GM18909 (cell line): ENCODE measurements around the gene IGFN1.
"Not testable (repeated sequence)": the region's sequence is repeated elsewhere in the genome, so short reads cannot be mapped to it uniquely, and the experiment has no call there.

Source experiments
- ATAC-seq: cut with Tn5 transposase; IDR thresholded peaks from one replicate; pipeline ENCODE4 v1.9.1; 2021; ENCODE audit warnings: mild to moderate bottlenecking; ENCODE audit not compliant: unreplicated experiment, poor library complexity

Gene IGFN1

GRCh38 chr1:201230676-201231075 lies 40.1 kb downstream of the IGFN1 start:
- ATAC-seq = no peak

GRCh38 chr1:201239646-201240045 lies 49.0 kb downstream of the IGFN1 start:
- ATAC-seq = not testable (repeated sequence)

GRCh38 chr1:201240171-201240570 lies 49.5 kb downstream of the IGFN1 start:
- no peak for ATAC-seq

DNA sequence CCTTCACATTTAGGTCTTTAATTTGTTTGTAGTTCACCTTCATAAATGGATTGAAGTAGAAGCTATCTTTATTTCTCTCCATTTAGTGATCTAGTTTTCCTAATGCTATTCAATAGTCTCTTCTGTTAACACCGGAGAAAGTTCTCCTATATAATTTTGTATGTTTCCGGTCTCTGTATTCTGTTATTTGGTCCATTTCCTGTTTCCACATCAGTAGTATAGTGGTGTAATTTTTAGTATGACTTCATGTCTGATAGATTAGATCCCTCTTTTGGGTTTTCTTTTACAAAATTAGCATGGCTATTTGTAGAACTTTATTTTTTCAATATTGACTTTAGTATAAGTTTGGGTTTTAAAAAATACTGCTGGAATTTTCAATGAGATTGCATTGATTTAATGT lies 51.1 kb downstream of the IGFN1 start:
- no peak for ATAC-seq

DNA sequence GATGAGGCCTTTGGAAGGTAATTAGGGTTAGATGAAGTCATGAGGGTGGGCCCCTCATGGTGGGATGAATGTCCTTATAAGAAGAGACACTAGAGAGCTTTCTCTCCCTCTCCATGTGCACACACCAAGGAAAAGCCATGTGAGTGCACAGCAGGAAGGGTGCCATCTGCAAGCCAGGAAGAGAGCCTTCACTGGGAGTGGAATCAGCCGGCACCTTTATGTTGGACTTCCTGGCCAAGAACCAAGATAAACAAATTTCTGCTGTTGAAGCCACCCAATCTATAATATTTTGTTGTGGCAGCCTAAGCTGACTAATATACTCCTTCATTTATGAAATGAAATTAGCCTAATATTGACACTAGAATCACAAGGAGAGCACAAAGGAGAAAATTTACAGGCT lies 54.5 kb downstream of the IGFN1 start:
- ATAC-seq = no peak

DNA sequence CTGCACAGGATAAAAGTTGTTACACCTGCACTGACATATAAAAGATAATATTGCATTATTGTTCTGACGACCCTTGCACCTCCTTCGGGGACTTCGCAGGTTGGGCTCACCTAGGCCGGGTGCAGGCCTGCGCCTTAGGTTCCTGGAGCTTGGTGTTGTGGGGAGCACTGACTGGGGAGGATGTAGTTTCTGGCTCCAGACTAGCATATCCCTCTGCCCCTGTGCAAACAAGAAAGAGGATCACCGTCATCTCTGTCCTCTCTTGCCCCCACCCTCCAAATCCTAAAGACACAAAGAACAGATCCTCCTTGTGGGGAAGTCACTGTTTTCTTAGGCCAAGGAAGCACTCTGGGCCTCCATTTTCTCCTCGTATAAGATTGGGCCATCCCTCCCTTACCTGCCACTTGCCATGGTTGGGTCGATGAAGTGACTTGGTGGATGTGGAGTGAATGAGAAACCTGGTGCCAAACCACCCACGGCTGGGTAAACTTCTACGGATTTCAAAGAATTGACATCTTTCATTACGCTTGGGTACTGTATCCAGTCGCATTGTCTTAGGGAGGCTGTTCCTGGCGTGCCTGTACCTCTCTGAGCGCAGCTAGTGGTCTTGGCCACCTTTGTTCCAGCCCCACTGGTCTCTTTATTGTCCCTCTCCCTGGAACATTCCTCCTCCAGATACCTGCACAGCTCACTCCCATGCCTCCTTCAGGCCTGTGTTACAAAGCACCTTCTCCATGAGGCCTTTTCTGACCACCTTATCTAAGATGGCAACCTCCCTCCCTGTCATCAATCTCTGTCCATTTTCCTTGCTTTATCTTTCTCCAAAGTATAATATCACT lies 58.3 kb downstream of the IGFN1 start:
- no peak for ATAC-seq

GRCh38 chr1:201250326-201251011 lies 59.8 kb downstream of the IGFN1 start:
- ATAC-seq = no peak

GRCh38 chr1:201251411-201251810 lies 60.8 kb downstream of the IGFN1 start:
- no peak for ATAC-seq

DNA sequence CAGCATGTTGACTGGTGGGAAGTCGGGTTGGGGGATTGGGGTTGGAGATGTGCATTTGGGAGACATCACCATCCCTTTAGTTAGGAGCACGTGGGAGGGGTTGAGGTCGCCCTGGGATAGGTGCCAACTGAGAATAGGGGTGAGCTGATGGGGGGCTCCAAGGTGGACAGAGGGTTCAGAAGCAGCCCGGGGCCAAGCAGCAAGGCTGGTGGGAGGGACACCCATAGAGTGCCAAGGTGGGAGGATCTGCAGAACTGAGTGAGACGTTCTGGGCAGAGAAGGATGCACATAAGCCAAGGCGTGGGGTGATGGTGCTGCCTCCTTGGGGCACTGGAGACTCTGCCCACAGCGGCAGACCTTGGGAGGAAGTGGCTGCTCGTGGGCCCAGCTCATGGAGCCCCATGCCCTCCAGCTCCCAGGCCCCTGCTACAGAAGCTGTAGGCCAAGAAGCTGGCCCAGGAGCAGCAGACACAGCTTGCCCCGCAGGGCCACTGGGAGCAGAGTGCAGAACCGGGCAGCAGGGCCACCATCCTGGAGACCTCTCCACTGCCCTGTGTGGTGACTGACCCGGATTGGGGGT lies 61.3 kb downstream of the IGFN1 start:
- no peak for ATAC-seq

DNA sequence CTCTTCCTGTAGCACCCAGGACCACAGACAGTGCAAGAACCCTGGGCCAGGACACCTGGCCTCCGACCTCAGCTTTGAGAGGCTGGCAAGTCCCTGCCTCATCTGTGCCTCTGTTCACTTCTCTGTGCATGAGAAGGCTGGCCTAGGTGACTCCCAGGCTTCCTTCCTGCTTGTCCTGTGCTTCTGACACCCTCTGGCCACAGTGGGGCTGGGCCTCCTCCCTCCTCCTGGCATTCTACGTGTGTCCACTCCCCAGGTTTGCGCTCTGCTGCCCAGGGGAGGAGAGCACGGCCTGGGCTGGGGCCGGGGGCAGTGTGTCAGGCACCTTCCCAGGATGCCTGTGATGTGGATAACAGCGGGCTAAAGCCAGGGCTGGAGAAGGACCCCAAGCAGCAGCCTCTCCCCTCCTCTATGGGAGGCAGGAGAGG lies 62.3 kb downstream of the IGFN1 start:
- ATAC-seq = no peak

GRCh38 chr1:201253411-201253810 lies 62.8 kb downstream of the IGFN1 start:
- no peak for ATAC-seq

DNA sequence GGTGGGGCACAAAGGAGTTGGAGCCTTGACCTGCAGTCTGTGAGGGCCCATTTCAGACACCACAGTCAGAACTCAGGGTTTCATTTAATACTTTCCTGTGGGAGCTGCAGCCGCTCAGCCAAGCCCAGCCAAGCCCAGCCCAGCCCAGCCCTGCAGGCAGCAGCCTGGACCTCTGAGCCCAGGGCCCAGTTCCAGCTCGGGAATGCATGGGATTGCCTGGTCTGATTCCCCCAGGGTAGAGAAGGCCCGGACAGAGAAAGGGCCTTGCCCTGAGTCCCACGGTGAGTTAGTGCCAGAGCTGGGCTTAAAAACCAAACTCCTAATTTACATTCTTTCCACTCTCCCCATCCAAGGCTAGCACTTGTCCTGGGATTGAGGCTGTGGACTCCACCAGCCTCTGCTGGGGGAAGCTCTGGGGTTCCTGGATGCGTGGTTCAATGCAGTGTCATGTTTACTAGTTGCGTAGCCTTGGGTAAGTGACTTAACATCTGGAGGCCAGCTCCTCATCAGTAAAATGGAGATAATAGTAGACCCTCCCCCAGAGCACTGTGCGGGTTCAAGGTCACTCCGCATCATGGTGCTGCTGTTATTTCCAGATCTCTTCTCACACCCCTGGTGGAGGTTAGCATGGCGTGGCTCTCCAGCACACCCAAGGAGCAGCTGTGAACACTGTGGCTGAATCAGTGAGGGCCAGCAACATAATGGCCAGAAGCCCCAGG lies 63.4 kb downstream of the IGFN1 start:
- peak; percentile 14 for ATAC-seq

GRCh38 chr1:201254625-201255478 lies 64.2 kb downstream of the IGFN1 start:
- peak; percentile 59 for ATAC-seq

DNA sequence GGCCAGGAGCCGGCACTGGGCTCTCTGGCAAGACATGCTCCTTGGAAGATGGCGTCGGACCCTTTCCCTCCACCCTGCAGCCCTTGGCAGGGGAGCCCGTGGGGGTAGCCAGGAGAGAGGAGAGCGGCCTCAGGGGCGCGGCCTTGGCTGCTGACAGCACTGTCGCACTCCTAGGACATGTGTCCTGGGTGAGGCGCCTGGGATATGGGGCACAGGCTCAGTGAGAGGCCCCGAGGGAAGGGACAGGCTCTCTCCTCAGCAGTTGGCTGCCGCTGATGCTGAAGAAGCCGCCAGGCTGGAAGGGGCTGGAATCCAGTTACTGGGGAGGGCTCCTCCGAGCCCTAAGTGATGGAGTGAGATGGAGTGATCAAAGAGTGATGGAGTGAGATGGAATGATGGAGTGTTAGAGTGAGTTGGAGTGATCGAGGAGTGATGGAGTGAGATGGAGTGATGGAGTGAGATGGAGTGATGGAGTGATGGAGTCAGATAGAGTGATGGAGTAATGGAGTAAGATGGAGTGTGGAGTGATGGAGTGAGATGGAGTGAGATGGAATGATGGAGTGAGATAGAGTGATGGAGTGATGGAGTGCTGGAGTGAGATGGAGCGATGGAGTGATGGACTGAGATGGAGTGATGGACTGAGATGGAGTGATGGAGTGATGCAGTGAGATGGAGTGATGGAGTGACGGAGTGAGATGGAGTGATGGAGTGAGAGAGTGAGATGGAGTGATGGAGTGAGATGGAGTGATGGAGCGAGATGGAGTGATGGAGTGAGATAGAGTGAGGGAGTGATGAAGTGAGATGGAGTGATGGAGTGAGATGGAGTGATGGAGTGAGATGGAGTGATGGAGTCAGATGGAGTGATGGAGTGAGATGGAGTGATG lies 65.1 kb downstream of the IGFN1 start:
- no peak for ATAC-seq

- ATAC-seq = not testable (repeated sequence)
These were observed 67.5 kb downstream of the IGFN1 start for GRCh38 chr1:201258132-201258531.

DNA sequence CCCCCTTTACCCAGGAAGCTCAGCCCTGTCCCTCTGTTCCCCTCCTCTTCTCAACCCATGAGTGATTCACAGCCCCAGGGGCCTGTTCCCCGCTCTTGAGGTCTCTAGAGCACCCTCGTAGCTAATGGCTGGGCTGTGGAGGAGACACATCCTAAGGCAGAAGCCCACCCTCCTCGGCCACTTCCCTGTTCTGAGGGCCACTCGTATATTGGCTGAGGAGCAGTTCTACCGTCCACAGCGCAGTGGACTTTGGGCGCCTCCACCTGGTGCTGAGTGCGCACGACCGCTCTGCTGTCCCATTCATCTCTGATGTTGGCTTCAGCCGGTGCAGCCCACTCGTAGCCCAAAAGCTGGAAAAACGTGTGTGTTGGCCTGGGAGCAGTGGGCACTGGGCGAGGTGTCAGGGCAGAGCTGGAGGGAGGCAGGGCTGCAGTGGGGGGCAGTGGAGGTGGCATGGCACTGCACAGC lies 68.2 kb downstream of the IGFN1 start:
- no peak for ATAC-seq

GRCh38 chr1:201259476-201260235 lies 69.0 kb downstream of the IGFN1 start:
- no peak for ATAC-seq

DNA sequence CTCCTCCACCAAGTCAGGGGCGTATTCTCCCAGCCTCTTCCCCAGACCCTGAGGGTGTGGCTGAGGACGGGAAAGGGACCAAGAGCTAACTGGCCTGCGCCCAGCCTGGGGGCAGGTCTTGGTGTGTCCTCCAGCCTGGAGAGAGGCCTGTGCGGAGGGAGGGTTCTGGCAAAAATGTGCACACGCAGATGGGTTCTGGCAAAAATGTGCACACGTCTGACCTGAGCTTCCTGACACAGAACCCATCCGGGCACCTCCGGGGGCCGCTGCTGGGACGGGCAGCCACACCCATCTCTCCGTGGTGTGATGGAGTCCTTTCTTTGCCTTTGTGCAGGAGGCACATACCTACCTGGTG lies 69.6 kb downstream of the IGFN1 start:
- no peak for ATAC-seq
